Endothelial cell of umbilical vein (primary cell): ENCODE results near the gene DPF3. TPM values are rescaled to one million over a fixed set of nuclear protein-coding genes. Genes with fewer than 3 reads are reported as not detected.

ENCODE experiments used
- BruUV-seq: library from RNA; stranded (reverse); fragments of 400-500 nt; replicated peaks from 2 replicates; lab custom pipeline; 2021; lab: Mats Ljungman, UMichigan
- CTCF ChIA-PET: fragments of 300-600, 350-600 bp; sonication (Branson Sonifier 250); formaldehyde crosslinking; loops from one replicate; lab custom pipeline; 2021; ENCODE audit warnings: antibody characterized with exemption, inconsistent platforms; lab: Charles Lee
- POLR2A ChIA-PET: fragments of 300-600, 350-600 bp; sonication (Branson Sonifier 250); formaldehyde crosslinking; loops from one replicate; lab custom pipeline; 2021; ENCODE audit warnings: antibody characterized with exemption, inconsistent platforms; lab: Charles Lee
- DNase-seq: peaks from one replicate; pipeline ENCODE4 v3.0.0-alpha.2; 2011; ENCODE audit warnings: low read depth, low spot score
- FAIRE-seq: peaks from 2 replicates; lab custom pipeline; 2011; peaks lifted over from hg19 to GRCh38; lab: Jason Lieb, UNC
- H2AFZ ChIP-seq: 2 replicates; pipeline ENCODE4 v1.6.0; 2012; ENCODE audit warnings: low read depth, low read length, control low read depth, inconsistent platforms
- H3K27ac ChIP-seq: 2 replicates; pipeline ENCODE4 v1.5.1; 2011; ENCODE audit warnings: low read depth, mild to moderate bottlenecking, control low read depth, low read length, moderate library complexity; ENCODE audit not compliant: insufficient read depth
- H3K27me3 ChIP-seq, 2 experiments: 2 replicates each; pipeline versions ENCODE4 v1.6.0 to v1.6.1; 2011; ENCODE audit warnings: low read length in 2 of 2, mixed read lengths in 1 of 2; ENCODE audit not compliant: control insufficient read depth in 2 of 2, insufficient read depth in 2 of 2
- H3K36me3 ChIP-seq, 2 experiments: 2 replicates in 1 of 2; 3 replicates in 1 of 2; pipeline ENCODE4 v1.5.1; 2011; ENCODE audit warnings: low read length in 2 of 2, mild to moderate bottlenecking in 1 of 2, moderate library complexity in 1 of 2; ENCODE audit not compliant: control insufficient read depth in 2 of 2, insufficient read depth in 2 of 2; ENCODE audit errors: extremely low read depth in 1 of 2
- H3K4me1 ChIP-seq: 3 replicates; pipeline ENCODE4 v1.5.1; 2011; ENCODE audit warnings: mild to moderate bottlenecking, low read length; ENCODE audit not compliant: control insufficient read depth, insufficient read depth; ENCODE audit errors: extremely low read depth
- H3K4me2 ChIP-seq: 2 replicates; pipeline ENCODE4 v1.6.1; 2011; ENCODE audit warnings: low read length, control low read depth, mixed read lengths; ENCODE audit not compliant: insufficient read depth
- H3K4me3 ChIP-seq, 3 experiments: fragments of 200-600 bp in 1 of 3; sonication (generic), shearing (Covaris generic) in 1 of 3; replicated peaks in 1 of 3; 2 replicates each; pipeline ENCODE4 v1.5.1; 2011 to 2016; ENCODE audit warnings: control low read depth in 3 of 3, low read length in 3 of 3, mild to moderate bottlenecking in 2 of 3, inconsistent platforms in 1 of 3, low read depth in 1 of 3, moderate library complexity in 1 of 3; ENCODE audit not compliant: insufficient read depth in 1 of 3
- H3K79me2 ChIP-seq: 2 replicates; pipeline ENCODE4 v1.6.0; 2012; ENCODE audit warnings: low read length, inconsistent platforms; ENCODE audit not compliant: control insufficient read depth, insufficient read depth
- H3K9ac ChIP-seq: replicated peaks from 2 replicates; pipeline ENCODE3; 2011; ENCODE audit warnings: low read length, control low read depth; ENCODE audit not compliant: insufficient read depth; ENCODE audit errors: extremely low read depth
- H3K9me1 ChIP-seq: replicated peaks from 3 replicates; pipeline ENCODE4 v1.6.0; 2011; ENCODE audit warnings: mild to moderate bottlenecking, low read length; ENCODE audit not compliant: control insufficient read depth, insufficient read depth; ENCODE audit errors: extremely low read depth
- H3K9me3 ChIP-seq: replicated peaks from 2 replicates; pipeline ENCODE4 v1.5.1; 2012; ENCODE audit warnings: low read length, inconsistent platforms; ENCODE audit not compliant: control insufficient read depth, insufficient read depth
- H4K20me1 ChIP-seq: replicated peaks from 2 replicates; pipeline ENCODE3; 2011; ENCODE audit warnings: mild to moderate bottlenecking, low read length; ENCODE audit not compliant: control insufficient read depth, insufficient read depth; ENCODE audit errors: extremely low read depth
- CTCF ChIP-seq, 2 donors: IDR thresholded peaks; 1 replicate in 1 of 2; 2 replicates in 1 of 2; pipeline ENCODE4 v1.5.1; 2011; ENCODE audit warnings: low read length in 2 of 2, mild to moderate bottlenecking in 2 of 2, moderate library complexity in 2 of 2, control low read depth in 1 of 2, inconsistent platforms in 1 of 2, low read depth in 1 of 2; ENCODE audit not compliant: insufficient read depth in 1 of 2; ENCODE audit errors: extremely low read depth in 1 of 2
- EZH2 ChIP-seq: IDR thresholded peaks from 2 replicates; pipeline ENCODE4 v1.6.1; 2012; ENCODE audit warnings: borderline replicate concordance, low read depth, mild to moderate bottlenecking, moderate library complexity, low read length, inconsistent platforms; ENCODE audit not compliant: severe bottlenecking
- FOS ChIP-seq: IDR thresholded peaks from 2 replicates; pipeline ENCODE4 v1.6.1; 2011; ENCODE audit warnings: mild to moderate bottlenecking, low read length, moderate library complexity, borderline replicate concordance; ENCODE audit not compliant: insufficient read depth
- GATA2 ChIP-seq: IDR thresholded peaks from 2 replicates; pipeline ENCODE4 v1.7.0; 2011; ENCODE audit warnings: low read depth, mild to moderate bottlenecking, moderate library complexity, mixed read lengths, low read length; ENCODE audit not compliant: insufficient read length, insufficient read depth
- JUN ChIP-seq: IDR thresholded peaks from 2 replicates; pipeline ENCODE4 v1.6.1; 2011; ENCODE audit warnings: borderline replicate concordance, low read depth; ENCODE audit not compliant: insufficient read length, insufficient read depth
- MAX ChIP-seq: IDR thresholded peaks from 2 replicates; pipeline ENCODE4 v1.6.1; 2011; ENCODE audit not compliant: insufficient read depth, insufficient read length
- MYC ChIP-seq: IDR thresholded peaks from one replicate; pipeline ENCODE4 v1.6.1; 2011; ENCODE audit warnings: mild to moderate bottlenecking, low read depth, low read length
- POLR2A ChIP-seq: IDR thresholded peaks from 2 replicates; pipeline ENCODE4 v1.6.1; 2012; ENCODE audit warnings: low read depth, mild to moderate bottlenecking, control low read depth, low read length
- POLR2AphosphoS5 ChIP-seq: IDR thresholded peaks from 2 replicates; pipeline ENCODE4 v1.6.1; 2012; ENCODE audit warnings: low read depth, mild to moderate bottlenecking, control low read depth, low read length, moderate library complexity; ENCODE audit not compliant: insufficient read depth
- dilution Hi-C: fragments of 300-500 bp; cut with MboI; formaldehyde crosslinking; loops from one replicate; pipeline ENCODE4 v1.15.0; 2019; ENCODE audit warnings: low sequenced_read_pairs; ENCODE audit not compliant: extremely low pct_ligation_motif_present
- intact Hi-C: fragments of 100-400 bp; cut with micrococcal nuclease; formaldehyde crosslinking; loops from one replicate; pipeline ENCODE4 v1.10.0; 2022
- polyA plus RNA-seq, 4 experiments: library from polyadenylated mRNA; depleted of rRNA in 3 of 4; stranded (reverse) in 3 of 4; unstranded in 1 of 4; fragments of >200 nt; gene quantifications; 2 replicates each; pipeline versions ENCODE4 v1.2.1 to v1.2.3, GENCODE V29; 2011 to 2012; ENCODE audit warnings: missing spikeins in 1 of 4
- total RNA-seq: library from RNA; stranded (reverse); gene quantifications from 2 replicates; pipeline ENCODE4 v1.2.3, GENCODE V29; 2021

The DPF3 gene
- total and polyA plus RNA-seq, 2 donors (not counting 3 experiments of a cell fraction or from before 2014, with no cell fraction given), result 2.4 to 3.5 TPM

GRCh38 chr14:72755766-72756165 is 138.1 kb downstream of the DPF3 start:
- Histone ChIP-seq H3K9me3 (peaks cover 1% of the 10 kb centered on the region), H2AFZ (no peak overlapping the region), H3K4me1 (no peaks in the 10 kb centered on the region), H3K4me2 (no peak overlapping the region), H3K4me3 (no peak overlapping the region), H3K36me3 (no peaks in the 10 kb centered on the region), H3K27me3 (no peaks in the 10 kb centered on the region), H3K9me1 (no peaks in the 10 kb centered on the region), H3K27ac (no peak overlapping the region), H3K9ac (no peak overlapping the region), H4K20me1 (no peaks in the 10 kb centered on the region), H3K79me2 (no peaks in the 10 kb centered on the region)
- no peak for TF ChIP-seq GATA2
- no peak for TF ChIP-seq POLR2AphosphoS5
- TF ChIP-seq JUN, result no peak
- no peak for TF ChIP-seq CTCF (IDR thresholded peaks at IDR 0.05; ENCODE audit: extremely low read depth in 1 of 2, insufficient read depth in 1 of 2, low read depth in 1 of 2, low read length in 2 of 2)
- no peak for TF ChIP-seq POLR2A
- no peak for TF ChIP-seq FOS
- TF ChIP-seq EZH2, result no peak
- TF ChIP-seq MAX, result no peak
- TF ChIP-seq MYC, result no peak
- DNase-seq (no peak), FAIRE-seq (no peak)
- ChIA-PET POLR2A (no interaction called here), CTCF (interaction anchor here (0.8 kb wide), 1 partner anchor 10 kb away, joined by 5 read pairs; no protein-coding TSS in a partner anchor)
- intact Hi-C loops (no loop called here), dilution Hi-C loops (no loop called here)
- no TSS peak for BruUV-seq
